Cardiac muscle cell (in vitro differentiated cells and primary cell): ENCODE measurements around the gene PLA2G6. TPM values are rescaled to one million over a fixed set of nuclear protein-coding genes. Genes with fewer than 3 reads are reported as not detected.

Source experiments
- DNase-seq, 2 donors: peaks; one replicate each; pipeline versions ENCODE4 v3.0.0 to v3.0.0-alpha.2; 2010 to 2017; ENCODE audit warnings: low read depth in 1 of 2, low spot score in 1 of 2
- H3K27ac ChIP-seq: fragments of 200-600 bp; sonication (generic); 2 replicates; pipeline ENCODE4 v1.5.1; 2016
- H3K27me3 ChIP-seq: fragments of 200-600 bp; sonication (generic); 2 replicates; pipeline ENCODE4 v1.6.0; 2016; ENCODE audit warnings: control low read depth
- H3K36me3 ChIP-seq: fragments of 200-600 bp; sonication (generic); 2 replicates; pipeline ENCODE4 v1.5.1; 2016; ENCODE audit warnings: control low read depth
- H3K4me1 ChIP-seq: fragments of 200-600 bp; sonication (generic); 2 replicates; pipeline ENCODE4 v1.8.1; 2017; ENCODE audit warnings: low read depth, mild to moderate bottlenecking, mixed run types
- H3K4me3 ChIP-seq: fragments of 200-600 bp; sonication (generic); 2 replicates; pipeline ENCODE4 v1.5.1; 2016; ENCODE audit warnings: mild to moderate bottlenecking
- H3K9me3 ChIP-seq: fragments of 200-600 bp; sonication (generic); 2 replicates; pipeline ENCODE4 v1.5.1; 2017; ENCODE audit warnings: low read depth, mild to moderate bottlenecking, control low read depth
- CTCF ChIP-seq: IDR thresholded peaks from 2 replicates; pipeline ENCODE4 v1.5.1; 2012; ENCODE audit warnings: low read depth, mild to moderate bottlenecking, low read length
- polyA plus RNA-seq: library from polyadenylated mRNA; unstranded; fragments of >200 nt; fragmentation: Nextera tagmentation; extraction: Ambion mirVana; gene quantifications from 2 replicates; pipeline ENCODE4 v1.2.1, GENCODE V29; 2016
- total RNA-seq: library from RNA; depleted of rRNA; stranded (reverse); fragments of >200 nt; gene quantifications from 2 replicates; pipeline ENCODE4 v1.2.3, GENCODE V29; 2016

Gene PLA2G6
- total and polyA plus RNA-seq, 2 experiments from 2014 or later: 30.9 to 41.5 TPM

GRCh38 chr22:38088629-38089473 lies 92.8 kb downstream of the PLA2G6 start:
- Histone ChIP-seq H3K27ac (no peak overlapping the region), H3K4me3 (no peak overlapping the region), H3K36me3 (no peaks in the 10 kb centered on the region), H3K27me3 (no peaks in the 10 kb centered on the region), H3K4me1 (no peaks in the 10 kb centered on the region), H3K9me3 (no peaks in the 10 kb centered on the region)
- no peak for TF ChIP-seq CTCF
- DNase-seq: peak in 1 of 2 donors; percentile 55

- H3K9me3 ChIP-seq: no peaks in the 10 kb centered on the region
- H3K36me3 ChIP-seq: no peaks in the 10 kb centered on the region
- no peak for TF ChIP-seq CTCF
- H3K27ac ChIP-seq: no peak overlapping the region
- H3K27me3 ChIP-seq: peaks cover 2% of the 10 kb centered on the region
- no peak for DNase-seq
- no peak overlapping the region for H3K4me3 ChIP-seq
- no peaks in the 10 kb centered on the region for H3K4me1 ChIP-seq
Observed at GRCh38 chr22:38087855-38088254, 93.8 kb downstream of the PLA2G6 start.

- Histone ChIP-seq H3K27ac (no peak overlapping the region), H3K9me3 (no peaks in the 10 kb centered on the region), H3K36me3 (no peaks in the 10 kb centered on the region), H3K4me3 (no peak overlapping the region), H3K27me3 (peaks cover 12% of the 10 kb centered on the region), H3K4me1 (no peaks in the 10 kb centered on the region)
- no peak for DNase-seq
- TF ChIP-seq CTCF: no peak
Observed at GRCh38 chr22:38086942-38087341, 94.7 kb downstream of the PLA2G6 start.

DNA sequence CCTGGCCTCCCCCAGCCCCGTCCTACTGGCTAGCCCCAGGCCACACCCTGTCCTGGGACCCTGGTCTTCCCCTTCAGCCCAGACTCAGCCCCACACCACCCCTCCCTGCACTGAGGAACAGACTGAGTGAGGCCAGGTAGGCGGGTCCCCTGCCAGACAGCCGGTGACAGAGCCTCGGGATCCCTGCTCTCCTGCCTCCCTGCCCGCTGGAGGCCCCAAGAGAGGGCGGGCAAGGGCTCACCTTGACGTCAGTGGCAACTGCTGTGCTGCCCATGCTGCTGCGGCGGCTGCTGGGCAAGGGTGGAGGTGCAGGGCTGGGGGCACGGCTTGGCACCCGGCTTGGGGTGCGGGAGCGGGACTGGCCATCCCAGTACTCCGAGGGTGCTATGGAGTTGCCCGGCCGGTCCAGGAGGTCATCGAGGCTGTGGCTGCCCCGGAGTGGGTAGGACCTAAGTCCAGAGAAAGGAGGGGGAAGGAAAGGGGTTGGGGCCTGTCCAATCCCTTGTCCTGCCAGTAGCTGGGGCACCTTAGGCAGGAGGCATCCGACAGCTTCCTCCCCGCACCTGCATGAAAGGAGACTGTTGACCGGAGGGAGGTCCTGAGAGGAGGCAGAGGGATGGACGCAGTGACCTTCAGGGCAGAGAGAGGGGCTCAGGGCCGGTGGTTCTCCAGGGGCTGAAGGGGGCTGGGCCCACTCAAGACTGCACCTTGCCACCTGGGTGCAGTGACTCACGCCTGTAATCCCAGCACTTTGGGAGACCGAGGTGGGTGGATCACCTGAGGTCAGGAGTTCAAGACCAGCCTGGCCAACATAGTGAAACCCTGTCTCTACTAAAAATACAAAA lies 95.4 kb downstream of the PLA2G6 start:
- no peak overlapping the region for H3K4me3 ChIP-seq
- peaks cover 4% of the 10 kb centered on the region for H3K4me1 ChIP-seq
- H3K27ac ChIP-seq: no peak overlapping the region
- peaks cover 18% of the 10 kb centered on the region for H3K27me3 ChIP-seq
- DNase-seq: no peak
- H3K9me3 ChIP-seq: no peaks in the 10 kb centered on the region
- TF ChIP-seq CTCF: no peak
- no peaks in the 10 kb centered on the region for H3K36me3 ChIP-seq

DNA sequence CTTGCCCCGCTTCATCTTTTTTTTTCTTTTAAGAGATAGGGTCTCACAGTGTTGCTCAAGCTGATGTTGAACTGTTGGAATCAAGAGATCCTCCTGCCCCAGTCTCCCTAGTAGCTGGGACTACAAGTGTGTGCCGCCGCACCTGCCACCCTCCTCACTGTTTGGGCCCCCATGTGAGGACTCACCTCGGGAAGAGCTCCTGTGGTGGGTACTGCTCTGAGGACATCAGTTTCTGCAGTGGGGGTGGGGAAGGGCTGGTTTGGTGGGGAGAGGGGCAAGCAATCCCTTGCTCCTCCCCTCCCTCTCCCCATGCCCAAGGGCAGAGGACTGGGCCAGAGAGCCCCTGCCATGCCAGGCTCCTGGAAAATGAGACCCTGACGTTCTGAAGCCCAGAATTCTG lies 96.1 kb downstream of the PLA2G6 start:
- DNase-seq: no peak
- TF ChIP-seq CTCF: no peak
- Histone ChIP-seq H3K27me3 (peaks cover 25% of the 10 kb centered on the region), H3K36me3 (no peaks in the 10 kb centered on the region), H3K9me3 (no peaks in the 10 kb centered on the region), H3K27ac (no peak overlapping the region), H3K4me1 (peaks cover 4% of the 10 kb centered on the region), H3K4me3 (no peak overlapping the region)
